Activated T-helper 1 cell treated with anti-CD3 and anti-CD28 coated beads, Interleukin-12 subunit alpha, Interleukin-12 subunit beta, Interleukin-2, Interleukin-4 antibody, amounts not matched to agents 30 ng/mL and 10 ng/mL and 1 ng/mL, durations not matched to agents 14 hours and 24 hours and 36 hours (primary cell): ENCODE data around the gene TACC3. TPM values are rescaled to one million over a fixed set of nuclear protein-coding genes. Genes with fewer than 3 reads are reported as not detected.

Source experiments
- DNase-seq: peaks from one replicate; pipeline ENCODE4 v3.0.0; 2021; ENCODE audit warnings: low spot score
- H3K27ac Mint-ChIP-seq: one replicate; pipeline ENCODE4 v1.8.0; 2021; ENCODE audit warnings: mild to moderate bottlenecking, mixed read lengths
- H3K27me3 Mint-ChIP-seq: one replicate; pipeline ENCODE4 v1.8.0; 2022; ENCODE audit warnings: mild to moderate bottlenecking, moderate library complexity, mixed read lengths; ENCODE audit not compliant: insufficient read depth
- H3K36me3 Mint-ChIP-seq: one replicate; pipeline ENCODE4 v1.8.0; 2021; ENCODE audit warnings: low read depth, mixed read lengths
- H3K4me1 Mint-ChIP-seq: one replicate; pipeline ENCODE4 v1.8.0; 2021; ENCODE audit warnings: low read depth, mixed read lengths
- H3K4me3 Mint-ChIP-seq: one replicate; pipeline ENCODE4 v1.8.0; 2021; ENCODE audit warnings: mild to moderate bottlenecking, moderate library complexity, mixed read lengths
- H3K9me3 Mint-ChIP-seq: one replicate; pipeline ENCODE4 v1.8.0; 2021; ENCODE audit warnings: mixed read lengths
- intact Hi-C: fragments of 100-400 bp; cut with micrococcal nuclease; formaldehyde crosslinking; loops from one replicate; pipeline ENCODE4 v1.15.1; 2024
- total RNA-seq: library from RNA; stranded (reverse); gene quantifications from 2 replicates; pipeline ENCODE4 v1.2.3, GENCODE V29; 2022

TACC3 gene
- total RNA-seq, 1 donor from 2014 or later, result 134 TPM

DNA sequence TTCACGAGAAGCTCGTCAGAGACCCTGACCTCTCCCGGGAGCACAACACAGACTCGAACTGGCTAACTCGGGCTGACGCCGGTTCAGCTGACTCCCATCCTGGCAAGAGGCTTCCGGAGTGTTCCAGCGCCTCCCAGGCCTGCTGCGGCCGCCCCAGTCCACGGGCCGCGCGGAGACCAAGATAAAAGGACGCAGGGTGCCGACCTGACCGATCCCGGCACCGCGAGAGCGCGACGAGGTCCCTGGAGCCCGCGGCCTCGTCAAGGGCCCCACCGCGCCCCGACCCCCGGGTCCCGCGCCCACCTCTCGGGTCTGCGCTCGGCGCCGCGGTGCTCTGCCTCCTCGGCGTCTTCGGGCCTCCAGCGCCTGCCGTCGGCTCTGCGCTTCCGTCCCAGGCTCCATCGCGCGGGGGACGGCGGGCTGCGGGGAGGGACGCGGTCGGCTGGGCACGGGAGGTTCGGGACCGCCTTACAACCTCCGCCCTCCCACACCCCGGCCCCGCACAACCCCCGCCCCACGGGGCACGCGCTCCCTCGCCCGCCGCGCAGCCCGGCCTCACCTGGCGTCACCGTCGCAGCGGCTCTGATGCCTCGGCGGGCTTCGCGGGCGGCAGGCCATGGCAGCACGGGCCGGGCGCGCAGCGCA is 9.6 kb upstream of the TACC3 start:
- H3K27ac Mint-ChIP-seq, result peak overlapping the region; percentile 88
- peaks cover 59% of the 10 kb centered on the region for H3K4me1 Mint-ChIP-seq
- no peak for DNase-seq
- H3K27me3 Mint-ChIP-seq, result no peaks in the 10 kb centered on the region
- H3K4me3 Mint-ChIP-seq, result peak overlapping the region; percentile 99
- peaks cover 28% of the 10 kb centered on the region for H3K36me3 Mint-ChIP-seq
- H3K9me3 Mint-ChIP-seq, result no peaks in the 10 kb centered on the region
- intact Hi-C loops, result loop anchor here (1.0 to 5.0 kb wide), 15 partner anchors 10 to 929 kb away; partner anchors contain the start of genes CFAP99, FAM193A, FAM53A and FGFRL1

DNA sequence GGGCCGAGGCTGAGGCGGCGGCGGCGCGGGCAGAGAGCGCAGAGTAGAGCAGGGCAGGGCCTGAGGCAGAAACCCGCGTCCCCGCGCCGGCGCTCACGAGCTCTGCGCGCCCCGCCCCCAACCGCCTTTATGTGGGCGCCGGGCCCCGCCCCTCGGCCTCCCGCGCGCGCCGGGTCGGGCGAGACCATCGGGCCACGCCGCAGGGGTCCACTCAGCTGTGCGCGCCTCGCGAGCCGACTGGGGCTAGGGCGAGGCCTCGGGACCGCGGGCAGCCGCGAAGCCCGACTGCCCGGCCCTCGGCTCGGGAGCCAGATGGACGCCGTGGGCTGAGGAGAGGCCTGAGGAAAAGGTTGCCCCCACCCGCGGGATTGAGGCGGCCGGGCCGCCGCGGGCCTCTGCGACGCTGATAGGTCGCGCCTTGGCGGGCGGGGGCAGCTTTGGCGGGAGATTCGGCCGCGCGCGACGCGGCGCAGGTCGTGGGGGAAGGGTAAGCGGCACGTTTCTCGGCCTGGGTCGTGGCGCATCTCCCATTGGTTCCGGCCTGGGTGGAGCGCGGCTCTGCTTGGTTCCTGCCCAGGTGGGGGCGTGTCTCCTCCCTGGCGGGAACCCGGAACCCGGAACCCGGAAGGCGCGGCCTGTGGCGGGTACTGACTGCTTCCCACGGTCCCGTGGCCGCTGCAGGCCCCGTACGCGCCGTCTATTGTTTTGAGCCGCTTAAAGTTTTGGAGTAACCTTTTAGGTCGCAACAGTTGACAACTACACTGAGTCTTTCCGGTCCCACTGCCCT is 8.9 kb upstream of the TACC3 start, which contains the start of gene SLBP:
SLBP (minus strand) TSS at position 104 of the 787 bp plus-strand sequence. CDS start 131 bp downstream, outside the sequence.
- H3K4me3 Mint-ChIP-seq, result peak within 1 kb of the TSS; percentile 99
- H3K36me3 Mint-ChIP-seq, result peaks cover 28% of the 10 kb centered on the region
- intact Hi-C loops, result loop anchor here (1.0 to 5.0 kb wide), 15 partner anchors 9 to 930 kb away; partner anchors contain the start of genes CFAP99, FAM193A, FAM53A and FGFRL1
- H3K9me3 Mint-ChIP-seq, result no peaks in the 10 kb centered on the region
- peak within 1 kb of the TSS; percentile 89 for H3K27ac Mint-ChIP-seq
- peak; percentile 99 for DNase-seq
- H3K27me3 Mint-ChIP-seq, result no peaks in the 10 kb centered on the region
- H3K4me1 Mint-ChIP-seq, result peaks cover 59% of the 10 kb centered on the region

DNA sequence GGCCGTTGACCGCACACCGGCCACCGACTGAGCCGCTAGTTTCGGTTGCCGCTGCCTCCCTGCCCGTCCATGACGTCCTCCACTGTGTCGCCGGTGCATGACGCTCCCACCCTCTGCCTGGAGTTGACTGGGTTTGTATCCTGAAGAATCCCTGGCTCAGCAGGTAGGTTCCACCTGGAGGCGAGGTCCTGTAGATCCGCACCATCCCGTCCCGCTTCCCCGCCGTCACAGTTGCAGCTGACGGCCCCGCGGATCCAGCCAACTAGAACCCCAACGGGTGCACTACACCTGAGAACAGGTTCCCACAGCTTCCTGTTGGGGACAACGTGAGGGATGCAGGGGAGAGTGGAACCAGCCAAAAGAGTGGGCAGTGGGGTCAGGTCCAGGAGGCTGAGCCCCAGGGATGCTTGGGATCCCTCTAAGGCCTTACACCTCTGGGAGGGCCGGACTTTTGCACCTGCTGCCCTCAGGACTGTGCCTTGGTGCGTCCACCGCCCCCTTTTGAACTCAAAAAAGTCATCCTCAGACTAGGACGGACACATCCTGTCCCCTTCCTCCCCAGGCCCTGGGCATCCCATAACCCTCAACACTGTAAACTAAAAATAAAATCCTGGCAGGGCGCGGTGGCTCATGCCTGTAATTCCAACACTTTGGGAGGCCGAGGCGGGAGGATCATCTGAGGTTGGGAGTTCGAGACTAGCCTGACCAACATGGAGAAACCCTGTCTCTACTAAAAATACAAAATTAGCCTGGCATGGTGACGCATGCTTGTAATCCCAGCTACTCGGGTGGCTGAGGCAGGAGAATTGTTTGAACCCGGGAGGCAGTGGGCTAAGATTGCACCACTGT is 8.1 kb upstream of the TACC3 start:
- H3K4me1 Mint-ChIP-seq, result peaks cover 55% of the 10 kb centered on the region
- intact Hi-C loops, result loop anchor here (2.0 to 5.0 kb wide), 7 partner anchors 14 to 931 kb away; partner anchors contain the start of genes CFAP99, FGFRL1, MXD4 and NSD2
- H3K9me3 Mint-ChIP-seq, result no peaks in the 10 kb centered on the region
- peak overlapping the region; percentile 89 for H3K27ac Mint-ChIP-seq
- H3K27me3 Mint-ChIP-seq, result no peaks in the 10 kb centered on the region
- DNase-seq, result no peak
- H3K36me3 Mint-ChIP-seq, result peaks cover 26% of the 10 kb centered on the region
- peak overlapping the region; percentile 95 for H3K4me3 Mint-ChIP-seq

GRCh38 chr4:1714303-1715001 is 6.9 kb upstream of the TACC3 start:
- peak overlapping the region; percentile 95 for H3K4me3 Mint-ChIP-seq
- intact Hi-C loops, result loop anchor here (5.0 kb wide), 1 partner anchor 932 kb away; no protein-coding TSS in a partner anchor
- H3K9me3 Mint-ChIP-seq, result no peaks in the 10 kb centered on the region
- peaks cover 26% of the 10 kb centered on the region for H3K36me3 Mint-ChIP-seq
- peaks cover 51% of the 10 kb centered on the region for H3K4me1 Mint-ChIP-seq
- H3K27ac Mint-ChIP-seq, result peak overlapping the region; percentile 89
- no peaks in the 10 kb centered on the region for H3K27me3 Mint-ChIP-seq
- DNase-seq, result no peak

DNA sequence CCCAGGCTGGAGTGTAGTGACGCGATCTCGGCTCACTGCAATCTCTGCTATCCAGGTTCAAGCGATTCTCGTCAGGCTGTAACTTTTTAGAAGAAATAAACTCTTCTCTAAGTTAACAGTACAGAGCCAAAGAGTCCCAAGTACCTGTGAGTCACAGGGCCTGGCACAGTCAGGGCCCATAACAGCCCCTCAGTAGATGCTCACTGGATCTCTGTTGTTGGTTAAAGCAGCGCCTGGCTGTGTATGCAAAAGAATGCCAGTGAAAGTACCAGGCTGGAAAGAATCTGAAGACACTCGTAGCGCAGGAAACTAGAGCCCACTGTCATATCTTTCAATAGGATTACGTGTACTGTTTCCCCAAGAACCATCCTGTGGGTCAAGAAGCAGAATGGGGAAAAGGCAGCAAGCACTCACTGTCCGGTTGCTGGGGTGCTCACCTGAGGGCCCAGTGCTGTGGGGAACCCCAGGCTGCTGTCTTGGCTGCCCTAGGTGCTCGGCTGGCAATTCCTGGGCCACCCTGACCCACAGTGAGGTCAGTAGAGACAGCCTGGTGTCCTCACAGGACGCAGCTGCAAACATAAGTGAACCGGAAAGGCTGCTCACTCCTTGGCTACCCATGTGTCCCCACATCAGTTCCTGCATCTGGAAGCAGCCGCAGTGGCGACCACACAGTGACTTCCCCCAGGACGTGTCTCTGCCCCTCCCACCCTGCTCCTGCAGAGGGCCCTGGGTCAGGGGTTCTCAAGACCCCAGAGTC is 6.1 kb upstream of the TACC3 start:
- peaks cover 48% of the 10 kb centered on the region for H3K4me1 Mint-ChIP-seq
- DNase-seq, result no peak
- no peaks in the 10 kb centered on the region for H3K9me3 Mint-ChIP-seq
- no peaks in the 10 kb centered on the region for H3K27me3 Mint-ChIP-seq
- intact Hi-C loops, result no loop called here
- H3K36me3 Mint-ChIP-seq, result peaks cover 24% of the 10 kb centered on the region
- H3K4me3 Mint-ChIP-seq, result peak overlapping the region; percentile 95
- H3K27ac Mint-ChIP-seq, result peak overlapping the region; percentile 44

- H3K4me3 Mint-ChIP-seq, result no peak overlapping the region
These were observed 5.0 kb upstream of the TACC3 start for GRCh38 chr4:1716065-1716945.

GRCh38 chr4:1717129-1718094 is 3.9 kb upstream of the TACC3 start:
- Mint-ChIP-seq H3K36me3 (peaks cover 19% of the 10 kb centered on the region), H3K27ac (no peak overlapping the region), H3K27me3 (no peaks in the 10 kb centered on the region), H3K4me3 (no peak overlapping the region), H3K9me3 (no peaks in the 10 kb centered on the region), H3K4me1 (peaks cover 42% of the 10 kb centered on the region)
- intact Hi-C loops, result no loop called here
- no peak for DNase-seq

More at GRCh38 chr4:1716065-1716945, 5.0 kb upstream of the TACC3 start:
- H3K9me3 Mint-ChIP-seq, result no peaks in the 10 kb centered on the region
- H3K27me3 Mint-ChIP-seq, result no peaks in the 10 kb centered on the region
- H3K4me1 Mint-ChIP-seq, result peaks cover 40% of the 10 kb centered on the region
- intact Hi-C loops, result no loop called here
- peaks cover 17% of the 10 kb centered on the region for H3K36me3 Mint-ChIP-seq
- no peak for DNase-seq
- H3K27ac Mint-ChIP-seq, result peak overlapping the region; percentile 44

DNA sequence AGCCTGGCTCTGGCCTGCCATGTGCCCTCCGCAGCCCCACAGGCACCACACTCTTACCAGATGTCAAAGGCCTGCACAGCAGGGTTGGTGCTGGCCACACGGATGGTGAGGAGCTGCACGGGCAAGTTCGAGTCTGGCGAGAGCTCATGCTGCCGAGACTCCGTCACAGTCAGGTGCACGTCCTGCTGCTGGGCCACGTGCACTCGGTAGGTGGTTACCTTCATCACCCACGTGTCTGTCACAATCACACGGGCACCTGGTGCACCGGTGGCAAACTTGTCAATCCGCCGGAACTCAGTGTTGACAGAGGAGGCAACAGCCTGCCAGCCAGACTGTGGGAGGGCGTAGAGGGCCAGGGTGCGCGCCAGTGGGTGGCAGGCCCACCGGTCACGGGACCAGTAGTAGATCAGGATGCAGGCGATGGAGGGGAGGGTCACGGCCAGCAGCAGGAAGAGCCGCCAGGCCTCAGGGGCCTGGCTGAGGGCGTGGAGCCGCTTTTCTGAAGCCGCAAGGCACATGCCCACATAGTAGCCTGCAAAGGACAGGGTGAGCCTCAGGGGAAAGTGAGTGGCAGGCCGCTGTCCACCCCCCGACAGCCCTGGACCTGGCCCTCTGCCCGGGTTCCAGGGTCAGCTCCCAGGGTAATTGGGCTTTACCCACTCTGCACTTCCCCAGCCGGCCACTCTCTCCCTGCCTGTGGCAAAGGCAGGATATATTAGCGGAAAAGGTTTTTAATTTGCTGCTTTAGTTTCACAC is 3.0 kb upstream of the TACC3 start:
- intact Hi-C loops, result no loop called here
- DNase-seq, result no peak
- Mint-ChIP-seq H3K36me3 (peaks cover 23% of the 10 kb centered on the region), H3K4me3 (peak overlapping the region; percentile 89), H3K27ac (peak overlapping the region; percentile 77), H3K4me1 (peaks cover 51% of the 10 kb centered on the region), H3K27me3 (no peaks in the 10 kb centered on the region), H3K9me3 (no peaks in the 10 kb centered on the region)

DNA sequence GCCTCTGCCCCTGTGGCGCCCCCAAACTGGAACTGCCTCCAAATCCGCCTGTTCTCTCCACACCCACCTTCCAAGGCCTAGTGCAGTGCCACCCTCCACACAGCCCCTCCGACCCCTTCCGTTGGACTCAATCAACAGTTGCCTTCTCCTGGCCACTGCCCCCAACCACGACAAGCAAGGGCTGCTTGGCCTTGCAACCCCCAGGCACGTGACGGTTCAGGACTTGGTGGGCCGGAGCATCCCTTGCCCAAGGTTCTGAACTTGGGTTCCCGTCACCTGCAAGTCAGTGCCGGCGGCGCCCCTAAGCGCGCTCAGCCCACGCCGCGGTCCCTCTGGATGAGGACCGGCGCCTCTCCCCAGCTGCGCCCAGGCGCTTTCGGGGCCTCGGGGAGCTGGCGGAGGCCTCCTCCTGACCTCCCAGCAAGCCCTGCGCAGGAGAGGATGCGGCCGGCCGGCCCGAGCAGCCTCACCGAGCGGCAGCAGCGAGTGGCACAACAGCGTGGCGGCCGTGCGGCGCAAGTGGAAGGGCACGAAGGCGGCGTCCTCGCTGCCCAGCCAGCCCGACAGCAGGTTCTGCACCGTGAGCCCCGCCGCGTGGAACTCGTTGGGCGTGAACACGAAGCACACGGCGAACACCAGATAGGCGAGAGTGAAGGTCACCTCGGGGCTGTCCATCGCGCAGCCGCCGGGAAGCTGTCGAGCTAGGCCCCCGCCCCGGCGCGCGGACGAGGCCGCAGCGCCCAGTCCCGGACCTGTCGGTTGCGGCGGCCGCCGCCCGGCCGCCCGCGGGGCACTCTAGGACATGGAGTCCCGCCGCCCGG is 948 bp upstream of the TACC3 start:
- H3K4me1 Mint-ChIP-seq, result peaks cover 47% of the 10 kb centered on the region
- H3K9me3 Mint-ChIP-seq, result no peaks in the 10 kb centered on the region
- H3K27me3 Mint-ChIP-seq, result no peaks in the 10 kb centered on the region
- intact Hi-C loops, result loop anchor here (2.0 to 5.0 kb wide), 7 partner anchors 138 to 1357 kb away; partner anchors contain the start of genes CFAP99, GRK4, MAEA and NELFA
- H3K36me3 Mint-ChIP-seq, result peaks cover 37% of the 10 kb centered on the region
- H3K4me3 Mint-ChIP-seq, result peak overlapping the region; percentile 89
- peak overlapping the region; percentile 90 for H3K27ac Mint-ChIP-seq
- peak; percentile 40 for DNase-seq
